Body of pancreas (tissue), 4 donors: ENCODE results near the gene GPR12.

Experiments used
- POLR2A ChIP-seq, 3 donors: fragments of 450-650 bp; IDR thresholded peaks; one replicate each; pipeline ENCODE4 v1.6.1; 2016; ENCODE audit warnings: antibody characterized with exemption in 3 of 3, mild to moderate bottlenecking in 2 of 3
- TF ChIP-seq, protein P1 (sequence below), 7 experiments: fragments of 450-650 bp in 4 of 7; fragments of 200-600 bp in 3 of 7; sonication (generic) in 3 of 7; IDR thresholded peaks; one replicate each; pipeline ENCODE4 v1.5.1; 2016 to 2019; ENCODE audit warnings: antibody characterized with exemption in 7 of 7

DNA sequence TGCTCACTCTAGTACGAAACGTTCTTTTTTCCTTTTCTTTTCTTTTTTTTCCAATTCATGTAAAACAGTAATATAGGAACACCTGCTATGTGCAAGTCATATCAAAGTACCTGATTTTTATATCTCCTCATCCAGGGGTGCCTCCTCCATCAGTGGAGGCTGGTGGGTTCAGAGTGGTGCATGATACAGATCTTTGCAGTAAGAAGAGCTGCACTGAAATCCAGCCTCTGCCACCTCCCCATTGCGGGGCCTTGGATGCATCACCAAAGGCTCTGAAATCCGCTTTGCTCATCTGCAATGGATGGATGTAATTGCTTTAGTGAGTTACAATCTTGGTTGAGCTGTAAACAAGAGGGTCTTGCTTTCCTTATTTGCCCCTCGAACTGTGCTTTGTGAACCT, 38.3 kb downstream of the GPR12 start:
- TF ChIP-seq, protein P1, sequence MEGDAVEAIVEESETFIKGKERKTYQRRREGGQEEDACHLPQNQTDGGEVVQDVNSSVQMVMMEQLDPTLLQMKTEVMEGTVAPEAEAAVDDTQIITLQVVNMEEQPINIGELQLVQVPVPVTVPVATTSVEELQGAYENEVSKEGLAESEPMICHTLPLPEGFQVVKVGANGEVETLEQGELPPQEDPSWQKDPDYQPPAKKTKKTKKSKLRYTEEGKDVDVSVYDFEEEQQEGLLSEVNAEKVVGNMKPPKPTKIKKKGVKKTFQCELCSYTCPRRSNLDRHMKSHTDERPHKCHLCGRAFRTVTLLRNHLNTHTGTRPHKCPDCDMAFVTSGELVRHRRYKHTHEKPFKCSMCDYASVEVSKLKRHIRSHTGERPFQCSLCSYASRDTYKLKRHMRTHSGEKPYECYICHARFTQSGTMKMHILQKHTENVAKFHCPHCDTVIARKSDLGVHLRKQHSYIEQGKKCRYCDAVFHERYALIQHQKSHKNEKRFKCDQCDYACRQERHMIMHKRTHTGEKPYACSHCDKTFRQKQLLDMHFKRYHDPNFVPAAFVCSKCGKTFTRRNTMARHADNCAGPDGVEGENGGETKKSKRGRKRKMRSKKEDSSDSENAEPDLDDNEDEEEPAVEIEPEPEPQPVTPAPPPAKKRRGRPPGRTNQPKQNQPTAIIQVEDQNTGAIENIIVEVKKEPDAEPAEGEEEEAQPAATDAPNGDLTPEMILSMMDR (IDR thresholded peaks at IDR 0.05): no peak
- TF ChIP-seq POLR2A (IDR thresholded peaks at IDR 0.05): no peak
